K562 (cell line): ENCODE measurements around the gene CS. TPM values are rescaled to one million over a fixed set of nuclear protein-coding genes. Genes with fewer than 3 reads are reported as not detected.
A peak's percentile ranks its signal among the peaks of the same experiment; 100 is the strongest.

Experiments used
- BMI1 ChIP-seq: fragments of 150-350 bp; IDR thresholded peaks from 2 replicates; pipeline ENCODE4 v1.6.1; 2014; ENCODE audit warnings: low read length
- CBX5 ChIP-seq: IDR thresholded peaks from 2 replicates; pipeline ENCODE4 v1.6.1; 2014; ENCODE audit warnings: low read depth, borderline replicate concordance
- CHD4 ChIP-seq: fragments of 200-600 bp; sonication (generic); IDR thresholded peaks from 3 replicates; pipeline ENCODE4 v1.6.1; 2012; ENCODE audit warnings: low read depth, mild to moderate bottlenecking, mixed read lengths, low read length, inconsistent platforms; ENCODE audit not compliant: insufficient read depth, insufficient replicate concordance, poor library complexity, severe bottlenecking
- ELF2 ChIP-seq: fragments of 250-450 bp; sonication (Bioruptor Pico); IDR thresholded peaks from 2 replicates; pipeline ENCODE4 v1.5.0; 2021; ENCODE audit warnings: mild to moderate bottlenecking
- FOXA3 ChIP-seq, 2 experiments: fragments of 450-650 bp in 1 of 2; sonication (generic) in 1 of 2; formaldehyde crosslinking; IDR thresholded peaks in 1 of 2; conservative IDR thresholded peaks in 1 of 2; 2 replicates each; pipeline versions ENCODE4 v1.4.0 to v1.8.0; 2020 to 2022; ENCODE audit warnings: mild to moderate bottlenecking in 2 of 2, missing genetic modification reagents in 1 of 2
- MCM3 ChIP-seq: fragments of 450-650 bp; IDR thresholded peaks from 2 replicates; pipeline ENCODE4 v1.6.1; 2016
- RBM34 ChIP-seq: fragments of 200-400 bp; formaldehyde crosslinking; IDR thresholded peaks from 2 replicates; pipeline ENCODE4 v1.6.1; 2018; ENCODE audit warnings: low read length, borderline replicate concordance; ENCODE audit not compliant: insufficient read depth
- RBM39 ChIP-seq: fragments of 200-400 bp; formaldehyde crosslinking; optimal IDR thresholded peaks from 2 replicates; pipeline ENCODE3; 2018; ENCODE audit warnings: low read depth, low read length
- SPI1 ChIP-seq: IDR thresholded peaks from 2 replicates; pipeline ENCODE4 v1.6.1; 2011; ENCODE audit warnings: low read depth, low read length, control low read depth, borderline replicate concordance
- TCF3 ChIP-seq: sonication (generic); formaldehyde crosslinking; IDR thresholded peaks from 2 replicates; pipeline ENCODE4 v1.4.0; 2020; ENCODE audit warnings: mild to moderate bottlenecking, missing genetic modification reagents
- polyA plus RNA-seq, 8 experiments: library from polyadenylated mRNA; depleted of rRNA in 4 of 8; stranded (reverse) in 5 of 8; unstranded in 3 of 8; fragments of >200 nt; fragmentation: Nextera tagmentation in 2 of 8; fragmentation: Illumina TruSeq in 1 of 8; extraction: Ambion mirVana in 2 of 8; extraction: Trizol in 1 of 8; gene quantifications; 2 replicates each; pipeline versions ENCODE4 v1.2.1 to v1.2.3, GENCODE V29; 2011 to 2014; ENCODE audit warnings: inconsistent platforms in 1 of 8, missing spikeins in 1 of 8
- total RNA-seq, 7 experiments: library from RNA; depleted of rRNA in 6 of 7; stranded (reverse); fragments of >200 nt in 6 of 7; fragmentation: Illumina TruSeq in 2 of 7; extraction: Trizol in 2 of 7; gene quantifications; 2 replicates each; pipeline versions ENCODE4 v1.2.1 to v1.2.3, GENCODE V29; 2011 to 2021; ENCODE audit warnings: low replicate concordance in 1 of 7
- TF ChIP-seq, protein P1 (sequence below), 2 experiments: fragments of 200-800 bp in 1 of 2; sonication (Bioruptor generic) in 1 of 2; sonication (generic) in 1 of 2; formaldehyde crosslinking in 1 of 2; IDR thresholded peaks in 1 of 2; conservative IDR thresholded peaks in 1 of 2; 2 replicates each; pipeline versions ENCODE4 v1.5.0 to v1.6.1; 2016 to 2020; ENCODE audit warnings: missing compliant biosample characterization in 1 of 2, missing genetic modification characterization in 1 of 2, missing genetic modification reagents in 1 of 2
- TF ChIP-seq, protein P2 (sequence below): sonication (generic); formaldehyde crosslinking; IDR thresholded peaks from 2 replicates; pipeline ENCODE4 v1.8.0; 2023; ENCODE audit warnings: missing genetic modification reagents, mild to moderate bottlenecking, borderline replicate concordance
- TF ChIP-seq, protein P3 (sequence below): fragments of 250-450 bp; sonication (Bioruptor Pico); IDR thresholded peaks from 2 replicates; pipeline ENCODE4 v1.4.0; 2020; ENCODE audit warnings: mild to moderate bottlenecking, moderate library complexity
- TF ChIP-seq, protein P4 (sequence below): sonication (generic); formaldehyde crosslinking; IDR thresholded peaks from 2 replicates; pipeline ENCODE4 v1.5.0; 2020; ENCODE audit warnings: missing genetic modification reagents
- TF ChIP-seq, protein P5 (sequence below): fragments of 200-800 bp; sonication (Bioruptor generic); IDR thresholded peaks from 2 replicates; pipeline ENCODE4 v1.6.1; 2017; ENCODE audit warnings: missing genetic modification characterization, missing compliant biosample characterization

CS gene
- total and polyA plus RNA-seq, 9 of the 15 experiments (the other 6 are each of a cell fraction or from before 2014, with no cell fraction given) = 99.9 to 390 (median 149) TPM

DNA sequence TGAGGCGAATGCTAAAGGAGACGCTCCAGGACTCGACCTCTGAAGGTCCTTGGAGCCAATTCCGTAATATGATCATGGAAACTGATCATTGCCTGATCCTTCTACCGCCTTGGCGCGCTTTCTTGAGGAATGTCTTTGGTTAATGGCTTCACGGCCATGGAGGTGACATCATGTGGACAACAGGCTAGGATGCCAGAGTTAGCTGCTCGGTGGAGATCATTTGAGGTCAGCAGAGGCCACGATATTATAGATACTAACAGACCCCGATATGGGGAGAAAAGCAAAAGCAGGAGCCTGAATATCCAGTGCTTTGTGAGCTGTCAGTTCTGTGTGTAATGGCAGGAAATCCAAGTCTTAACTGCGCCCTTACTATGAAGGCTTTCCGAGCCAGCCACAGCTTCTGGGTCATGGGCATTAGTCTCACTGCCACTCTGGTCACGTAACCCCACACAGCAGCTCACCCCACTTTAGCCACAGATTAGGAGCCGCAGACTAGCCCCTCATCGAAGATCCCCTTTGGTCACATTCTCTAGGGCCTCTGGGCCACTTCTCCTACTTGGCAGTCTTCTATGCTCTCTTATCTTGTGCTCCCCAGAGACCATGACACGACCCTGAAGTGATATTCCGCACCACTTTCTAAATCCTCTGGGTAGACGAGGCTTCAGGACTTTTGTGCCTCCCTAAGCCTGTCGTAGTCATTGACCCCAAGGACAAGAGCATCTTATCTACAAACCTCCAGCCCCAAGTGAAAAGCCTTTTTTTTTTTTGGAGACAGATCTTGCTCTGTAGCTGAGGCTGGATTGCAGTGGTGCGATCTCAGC is 724 bp upstream of the CS start (continued):
- TF ChIP-seq, protein P1, sequence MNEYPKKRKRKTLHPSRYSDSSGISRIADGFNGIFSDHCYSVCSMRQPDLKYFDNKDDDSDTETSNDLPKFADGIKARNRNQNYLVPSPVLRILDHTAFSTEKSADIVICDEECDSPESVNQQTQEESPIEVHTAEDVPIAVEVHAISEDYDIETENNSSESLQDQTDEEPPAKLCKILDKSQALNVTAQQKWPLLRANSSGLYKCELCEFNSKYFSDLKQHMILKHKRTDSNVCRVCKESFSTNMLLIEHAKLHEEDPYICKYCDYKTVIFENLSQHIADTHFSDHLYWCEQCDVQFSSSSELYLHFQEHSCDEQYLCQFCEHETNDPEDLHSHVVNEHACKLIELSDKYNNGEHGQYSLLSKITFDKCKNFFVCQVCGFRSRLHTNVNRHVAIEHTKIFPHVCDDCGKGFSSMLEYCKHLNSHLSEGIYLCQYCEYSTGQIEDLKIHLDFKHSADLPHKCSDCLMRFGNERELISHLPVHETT (CRISPR knock-in tag; conservative IDR thresholded peaks at IDR 0.05 in 1 of 2, IDR thresholded peaks at IDR 0.05 in 1 of 2) = no peak; a peak in 1 of 4 replicates
- TF ChIP-seq, protein P2, sequence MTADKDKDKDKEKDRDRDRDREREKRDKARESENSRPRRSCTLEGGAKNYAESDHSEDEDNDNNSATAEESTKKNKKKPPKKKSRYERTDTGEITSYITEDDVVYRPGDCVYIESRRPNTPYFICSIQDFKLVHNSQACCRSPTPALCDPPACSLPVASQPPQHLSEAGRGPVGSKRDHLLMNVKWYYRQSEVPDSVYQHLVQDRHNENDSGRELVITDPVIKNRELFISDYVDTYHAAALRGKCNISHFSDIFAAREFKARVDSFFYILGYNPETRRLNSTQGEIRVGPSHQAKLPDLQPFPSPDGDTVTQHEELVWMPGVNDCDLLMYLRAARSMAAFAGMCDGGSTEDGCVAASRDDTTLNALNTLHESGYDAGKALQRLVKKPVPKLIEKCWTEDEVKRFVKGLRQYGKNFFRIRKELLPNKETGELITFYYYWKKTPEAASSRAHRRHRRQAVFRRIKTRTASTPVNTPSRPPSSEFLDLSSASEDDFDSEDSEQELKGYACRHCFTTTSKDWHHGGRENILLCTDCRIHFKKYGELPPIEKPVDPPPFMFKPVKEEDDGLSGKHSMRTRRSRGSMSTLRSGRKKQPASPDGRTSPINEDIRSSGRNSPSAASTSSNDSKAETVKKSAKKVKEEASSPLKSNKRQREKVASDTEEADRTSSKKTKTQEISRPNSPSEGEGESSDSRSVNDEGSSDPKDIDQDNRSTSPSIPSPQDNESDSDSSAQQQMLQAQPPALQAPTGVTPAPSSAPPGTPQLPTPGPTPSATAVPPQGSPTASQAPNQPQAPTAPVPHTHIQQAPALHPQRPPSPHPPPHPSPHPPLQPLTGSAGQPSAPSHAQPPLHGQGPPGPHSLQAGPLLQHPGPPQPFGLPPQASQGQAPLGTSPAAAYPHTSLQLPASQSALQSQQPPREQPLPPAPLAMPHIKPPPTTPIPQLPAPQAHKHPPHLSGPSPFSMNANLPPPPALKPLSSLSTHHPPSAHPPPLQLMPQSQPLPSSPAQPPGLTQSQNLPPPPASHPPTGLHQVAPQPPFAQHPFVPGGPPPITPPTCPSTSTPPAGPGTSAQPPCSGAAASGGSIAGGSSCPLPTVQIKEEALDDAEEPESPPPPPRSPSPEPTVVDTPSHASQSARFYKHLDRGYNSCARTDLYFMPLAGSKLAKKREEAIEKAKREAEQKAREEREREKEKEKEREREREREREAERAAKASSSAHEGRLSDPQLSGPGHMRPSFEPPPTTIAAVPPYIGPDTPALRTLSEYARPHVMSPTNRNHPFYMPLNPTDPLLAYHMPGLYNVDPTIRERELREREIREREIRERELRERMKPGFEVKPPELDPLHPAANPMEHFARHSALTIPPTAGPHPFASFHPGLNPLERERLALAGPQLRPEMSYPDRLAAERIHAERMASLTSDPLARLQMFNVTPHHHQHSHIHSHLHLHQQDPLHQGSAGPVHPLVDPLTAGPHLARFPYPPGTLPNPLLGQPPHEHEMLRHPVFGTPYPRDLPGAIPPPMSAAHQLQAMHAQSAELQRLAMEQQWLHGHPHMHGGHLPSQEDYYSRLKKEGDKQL (CRISPR knock-in tag) = no peak
- TF ChIP-seq, protein P3, sequence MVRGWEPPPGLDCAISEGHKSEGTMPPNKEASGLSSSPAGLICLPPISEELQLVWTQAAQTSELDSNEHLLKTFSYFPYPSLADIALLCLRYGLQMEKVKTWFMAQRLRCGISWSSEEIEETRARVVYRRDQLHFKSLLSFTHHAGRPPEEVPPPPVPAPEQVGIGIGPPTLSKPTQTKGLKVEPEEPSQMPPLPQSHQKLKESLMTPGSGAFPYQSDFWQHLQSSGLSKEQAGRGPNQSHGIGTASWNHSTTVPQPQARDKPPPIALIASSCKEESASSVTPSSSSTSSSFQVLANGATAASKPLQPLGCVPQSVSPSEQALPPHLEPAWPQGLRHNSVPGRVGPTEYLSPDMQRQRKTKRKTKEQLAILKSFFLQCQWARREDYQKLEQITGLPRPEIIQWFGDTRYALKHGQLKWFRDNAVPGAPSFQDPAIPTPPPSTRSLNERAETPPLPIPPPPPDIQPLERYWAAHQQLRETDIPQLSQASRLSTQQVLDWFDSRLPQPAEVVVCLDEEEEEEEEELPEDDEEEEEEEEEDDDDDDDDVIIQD (CRISPR knock-in tag) = no peak
- TF ChIP-seq CHD4 = no peak
- TF ChIP-seq MCM3 = no peak
- no peak for TF ChIP-seq FOXA3 (CRISPR knock-in tag; conservative IDR thresholded peaks at IDR 0.05 in 1 of 2, IDR thresholded peaks at IDR 0.05 in 1 of 2)
- TF ChIP-seq, protein P4, sequence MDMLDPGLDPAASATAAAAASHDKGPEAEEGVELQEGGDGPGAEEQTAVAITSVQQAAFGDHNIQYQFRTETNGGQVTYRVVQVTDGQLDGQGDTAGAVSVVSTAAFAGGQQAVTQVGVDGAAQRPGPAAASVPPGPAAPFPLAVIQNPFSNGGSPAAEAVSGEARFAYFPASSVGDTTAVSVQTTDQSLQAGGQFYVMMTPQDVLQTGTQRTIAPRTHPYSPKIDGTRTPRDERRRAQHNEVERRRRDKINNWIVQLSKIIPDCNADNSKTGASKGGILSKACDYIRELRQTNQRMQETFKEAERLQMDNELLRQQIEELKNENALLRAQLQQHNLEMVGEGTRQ (CRISPR knock-in tag) = no peak
- TF ChIP-seq CBX5 = no peak
- no peak for TF ChIP-seq RBM34
- TF ChIP-seq, protein P5, sequence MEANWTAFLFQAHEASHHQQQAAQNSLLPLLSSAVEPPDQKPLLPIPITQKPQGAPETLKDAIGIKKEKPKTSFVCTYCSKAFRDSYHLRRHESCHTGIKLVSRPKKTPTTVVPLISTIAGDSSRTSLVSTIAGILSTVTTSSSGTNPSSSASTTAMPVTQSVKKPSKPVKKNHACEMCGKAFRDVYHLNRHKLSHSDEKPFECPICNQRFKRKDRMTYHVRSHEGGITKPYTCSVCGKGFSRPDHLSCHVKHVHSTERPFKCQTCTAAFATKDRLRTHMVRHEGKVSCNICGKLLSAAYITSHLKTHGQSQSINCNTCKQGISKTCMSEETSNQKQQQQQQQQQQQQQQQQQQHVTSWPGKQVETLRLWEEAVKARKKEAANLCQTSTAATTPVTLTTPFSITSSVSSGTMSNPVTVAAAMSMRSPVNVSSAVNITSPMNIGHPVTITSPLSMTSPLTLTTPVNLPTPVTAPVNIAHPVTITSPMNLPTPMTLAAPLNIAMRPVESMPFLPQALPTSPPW = no peak
- TF ChIP-seq SPI1 = no peak
- no peak for TF ChIP-seq RBM39
- peak; percentile 90 for TF ChIP-seq TCF3 (CRISPR knock-in tag)
- TF ChIP-seq ELF2 (CRISPR knock-in tag) = no peak
- no peak for TF ChIP-seq BMI1
